Measurements from ENCODE around the gene RNGTT.

DNA sequence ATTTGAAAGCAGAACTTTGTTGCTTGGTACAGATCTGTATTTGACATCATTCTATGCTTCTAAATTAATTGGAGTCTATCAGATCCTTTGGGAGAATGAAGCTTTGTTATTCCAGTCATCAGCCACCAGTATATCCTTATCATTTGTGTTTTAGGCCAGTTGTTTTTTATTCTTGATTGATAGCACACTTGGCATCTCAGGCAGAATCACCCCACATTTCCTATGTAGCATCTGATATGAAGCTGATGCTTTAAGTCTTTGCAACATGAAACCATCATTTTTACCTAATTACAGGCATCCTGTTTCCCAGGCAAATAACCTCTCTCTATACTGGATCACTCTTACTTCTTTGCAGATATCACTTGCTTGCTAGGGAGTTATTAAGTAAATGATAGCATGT is 20.7 kb upstream of the RNGTT start:
- TF ChIP-seq, protein P1, sequence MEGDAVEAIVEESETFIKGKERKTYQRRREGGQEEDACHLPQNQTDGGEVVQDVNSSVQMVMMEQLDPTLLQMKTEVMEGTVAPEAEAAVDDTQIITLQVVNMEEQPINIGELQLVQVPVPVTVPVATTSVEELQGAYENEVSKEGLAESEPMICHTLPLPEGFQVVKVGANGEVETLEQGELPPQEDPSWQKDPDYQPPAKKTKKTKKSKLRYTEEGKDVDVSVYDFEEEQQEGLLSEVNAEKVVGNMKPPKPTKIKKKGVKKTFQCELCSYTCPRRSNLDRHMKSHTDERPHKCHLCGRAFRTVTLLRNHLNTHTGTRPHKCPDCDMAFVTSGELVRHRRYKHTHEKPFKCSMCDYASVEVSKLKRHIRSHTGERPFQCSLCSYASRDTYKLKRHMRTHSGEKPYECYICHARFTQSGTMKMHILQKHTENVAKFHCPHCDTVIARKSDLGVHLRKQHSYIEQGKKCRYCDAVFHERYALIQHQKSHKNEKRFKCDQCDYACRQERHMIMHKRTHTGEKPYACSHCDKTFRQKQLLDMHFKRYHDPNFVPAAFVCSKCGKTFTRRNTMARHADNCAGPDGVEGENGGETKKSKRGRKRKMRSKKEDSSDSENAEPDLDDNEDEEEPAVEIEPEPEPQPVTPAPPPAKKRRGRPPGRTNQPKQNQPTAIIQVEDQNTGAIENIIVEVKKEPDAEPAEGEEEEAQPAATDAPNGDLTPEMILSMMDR (conservative IDR thresholded peaks at IDR 0.05) = no peak
- no peak for TF ChIP-seq EZH2 (IDR thresholded peaks at IDR 0.05; ENCODE audit: low read depth)
